Measurements from ENCODE around the gene DCAF7. TPM values are rescaled to one million over a fixed set of nuclear protein-coding genes. Genes with fewer than 3 reads are reported as not detected.

Gene DCAF7
- total RNA-seq, 4 donors from 2014 or later = 29.2 to 42.9 (median 41.9) TPM

DNA sequence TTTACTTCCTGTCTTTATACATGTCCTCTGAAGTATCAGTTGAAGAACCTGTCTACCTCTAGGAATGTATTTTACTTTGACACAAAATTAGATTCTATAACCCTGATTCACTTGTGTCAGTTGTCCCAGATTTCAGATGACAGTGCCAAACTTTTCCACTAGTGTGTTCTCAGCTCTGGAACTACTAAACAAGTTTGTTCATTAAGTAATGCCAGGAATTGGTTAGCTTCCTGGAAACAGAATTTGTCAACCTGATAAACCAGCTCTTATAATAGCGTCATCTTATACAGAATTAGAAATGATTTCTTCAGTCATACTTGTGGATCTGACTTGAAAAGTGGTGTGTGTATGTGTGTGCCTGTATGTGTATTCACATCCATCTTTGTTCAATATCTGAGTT is 79.3 kb downstream of the DCAF7 start:
- TF ChIP-seq POLR2AphosphoS5 (IDR thresholded peaks at IDR 0.05) = no peak
- Histone ChIP-seq H3K27me3 (no peaks in the 10 kb centered on the region), H3K4me3 (no peak overlapping the region), H3K4me1 (peaks cover 5 to 59% (median 22%) of the 10 kb centered on the region in 4 donors), H3K27ac (no peak overlapping the region), H3K36me3 (peaks cover 0 to 9% (median under 1%) of the 10 kb centered on the region in 4 donors), H3K9me3 (no peaks in the 10 kb centered on the region)
- no peak for DNase-seq
- intact Hi-C loops (cut with DNase I; ENCODE audit: low total_unique reads) (loop anchor here (10.0 kb wide), 1 partner anchor 65 kb away; no protein-coding TSS in a partner anchor), in situ Hi-C loops (cut with MboI; ENCODE audit: low pct_ligation_motif_present in 1 of 4, low pct_unique_long_range_greater_than_20kb in 1 of 4, low sequenced_read_pairs in 3 of 4) (no loop called here)
- 88 to 100% methylated on average over 1 of the region's 1 CpG for WGBS, 2 donors (ENCODE audit: low coverage in 1 of 2)

DNA sequence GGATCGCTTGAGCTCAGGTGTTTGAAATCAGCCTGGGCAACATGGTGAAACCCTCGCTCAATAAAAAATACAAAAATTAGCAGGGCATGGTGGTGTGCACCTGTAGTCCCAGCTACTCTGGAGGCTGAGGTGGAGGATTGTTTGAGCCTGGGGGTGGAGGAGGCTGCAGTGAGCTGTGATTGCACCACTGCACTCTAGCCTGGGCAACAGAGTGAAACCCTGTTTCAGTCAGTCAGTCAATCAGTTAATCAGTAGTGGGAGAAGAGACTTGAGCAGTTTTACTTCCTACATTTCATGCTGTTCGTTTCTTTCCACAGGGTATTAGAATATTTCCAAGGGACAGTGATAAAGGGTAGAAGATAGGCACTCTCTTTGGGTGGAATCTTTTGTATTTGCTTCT is 80.8 kb downstream of the DCAF7 start:
- no peak overlapping the region for H3K4me3 ChIP-seq
- peaks cover 0 to 9% (median 3%) of the 10 kb centered on the region in 4 donors for H3K36me3 ChIP-seq
- in situ Hi-C loops (cut with MboI; ENCODE audit: low pct_ligation_motif_present in 1 of 4, low pct_unique_long_range_greater_than_20kb in 1 of 4, low sequenced_read_pairs in 3 of 4) = no loop called here
- no peaks in the 10 kb centered on the region for H3K27me3 ChIP-seq
- no peaks in the 10 kb centered on the region for H3K9me3 ChIP-seq
- H3K4me1 ChIP-seq = peaks cover 4 to 61% (median 17%) of the 10 kb centered on the region in 4 donors
- DNase-seq = no peak
- intact Hi-C loops (cut with DNase I; ENCODE audit: low total_unique reads) = no loop called here
- 83 to 100% methylated on average over 2 to 3 of the region's 3 CpGs for WGBS, 2 donors (ENCODE audit: low coverage in 1 of 2)
- no peak overlapping the region for H3K27ac ChIP-seq
- TF ChIP-seq EP300 (IDR thresholded peaks at IDR 0.05; ENCODE audit: low read depth) (no peak), POLR2A (IDR thresholded peaks at IDR 0.05) (no peak), POLR2AphosphoS5 (IDR thresholded peaks at IDR 0.05) (no peak)
- TF ChIP-seq, protein P1, sequence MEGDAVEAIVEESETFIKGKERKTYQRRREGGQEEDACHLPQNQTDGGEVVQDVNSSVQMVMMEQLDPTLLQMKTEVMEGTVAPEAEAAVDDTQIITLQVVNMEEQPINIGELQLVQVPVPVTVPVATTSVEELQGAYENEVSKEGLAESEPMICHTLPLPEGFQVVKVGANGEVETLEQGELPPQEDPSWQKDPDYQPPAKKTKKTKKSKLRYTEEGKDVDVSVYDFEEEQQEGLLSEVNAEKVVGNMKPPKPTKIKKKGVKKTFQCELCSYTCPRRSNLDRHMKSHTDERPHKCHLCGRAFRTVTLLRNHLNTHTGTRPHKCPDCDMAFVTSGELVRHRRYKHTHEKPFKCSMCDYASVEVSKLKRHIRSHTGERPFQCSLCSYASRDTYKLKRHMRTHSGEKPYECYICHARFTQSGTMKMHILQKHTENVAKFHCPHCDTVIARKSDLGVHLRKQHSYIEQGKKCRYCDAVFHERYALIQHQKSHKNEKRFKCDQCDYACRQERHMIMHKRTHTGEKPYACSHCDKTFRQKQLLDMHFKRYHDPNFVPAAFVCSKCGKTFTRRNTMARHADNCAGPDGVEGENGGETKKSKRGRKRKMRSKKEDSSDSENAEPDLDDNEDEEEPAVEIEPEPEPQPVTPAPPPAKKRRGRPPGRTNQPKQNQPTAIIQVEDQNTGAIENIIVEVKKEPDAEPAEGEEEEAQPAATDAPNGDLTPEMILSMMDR (IDR thresholded peaks at IDR 0.05) = no peak

DNA sequence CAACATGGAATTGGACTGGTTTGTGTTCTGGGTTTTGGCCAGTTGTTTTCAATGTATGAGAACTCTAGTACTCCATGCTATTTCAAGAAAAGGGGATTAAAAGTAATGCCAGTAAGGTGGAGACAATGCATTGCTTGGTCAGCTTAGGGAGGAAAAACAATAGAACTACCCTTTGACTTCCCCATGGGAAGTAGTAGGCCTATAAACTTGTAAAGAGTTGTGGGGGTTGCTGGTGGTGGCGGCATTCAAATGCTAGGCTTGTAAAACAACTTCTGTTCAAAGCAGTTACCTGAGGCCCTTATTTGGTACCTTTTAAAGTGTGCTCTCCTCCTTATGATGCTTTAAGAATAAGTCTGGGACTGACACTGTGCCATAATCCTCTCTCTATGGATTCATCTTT is 81.3 kb downstream of the DCAF7 start:
- 67 to 84% methylated on average over 1 of the region's 1 CpG for WGBS, 2 donors (ENCODE audit: low coverage in 1 of 2)
- H3K36me3 ChIP-seq = peaks cover 0 to 9% (median 3%) of the 10 kb centered on the region in 4 donors
- in situ Hi-C loops (cut with MboI; ENCODE audit: low pct_ligation_motif_present in 1 of 4, low pct_unique_long_range_greater_than_20kb in 1 of 4, low sequenced_read_pairs in 3 of 4) (no loop called here), intact Hi-C loops (cut with DNase I; ENCODE audit: low total_unique reads) (no loop called here)
- H3K4me1 ChIP-seq = peaks cover 5 to 60% (median 16%) of the 10 kb centered on the region in 4 donors
- no peak overlapping the region for H3K4me3 ChIP-seq
- no peaks in the 10 kb centered on the region for H3K9me3 ChIP-seq
- TF ChIP-seq, protein P1 (IDR thresholded peaks at IDR 0.05) = no peak
- TF ChIP-seq EP300 (IDR thresholded peaks at IDR 0.05; ENCODE audit: low read depth) (no peak), POLR2AphosphoS5 (IDR thresholded peaks at IDR 0.05) (no peak), POLR2A (IDR thresholded peaks at IDR 0.05) (no peak)
- H3K27me3 ChIP-seq = no peaks in the 10 kb centered on the region
- no peak overlapping the region for H3K27ac ChIP-seq
- no peak for DNase-seq

DNA sequence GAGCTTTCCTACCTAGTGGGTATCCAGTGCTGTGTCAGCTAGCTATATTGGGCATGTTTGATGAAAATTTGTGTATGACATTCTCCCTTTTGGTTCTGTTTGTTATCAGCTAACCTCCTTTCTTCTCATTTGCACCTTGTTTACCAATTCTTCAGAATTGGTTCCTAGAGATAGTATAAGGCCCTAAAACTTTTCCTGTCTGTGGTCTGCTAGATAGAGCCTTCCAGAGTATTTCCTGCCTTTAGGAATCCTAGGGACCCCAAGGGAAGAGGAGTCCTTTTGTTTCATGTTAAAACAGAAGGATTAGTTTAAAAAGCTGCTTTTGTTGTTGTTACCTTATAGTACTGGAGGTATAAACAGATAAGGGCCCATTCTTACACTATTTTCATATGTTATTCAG is 83.5 kb downstream of the DCAF7 start:
- peak overlapping the region in 3 of 4 donors; percentile 18 to 23 (median 18) for H3K27ac ChIP-seq
- intact Hi-C loops (cut with DNase I; ENCODE audit: low total_unique reads) (no loop called here), in situ Hi-C loops (cut with MboI; ENCODE audit: low pct_ligation_motif_present in 1 of 4, low pct_unique_long_range_greater_than_20kb in 1 of 4, low sequenced_read_pairs in 3 of 4) (no loop called here)

More for the DNA sequence above, 83.5 kb downstream of the DCAF7 start:
- H3K36me3 ChIP-seq = peaks cover 0 to 9% (median 3%) of the 10 kb centered on the region in 4 donors
- DNase-seq = no peak
- H3K4me3 ChIP-seq = no peak overlapping the region
- H3K4me1 ChIP-seq = peaks cover 0 to 49% (median 8%) of the 10 kb centered on the region in 4 donors
- H3K27me3 ChIP-seq = no peaks in the 10 kb centered on the region
- TF ChIP-seq, protein P1 (IDR thresholded peaks at IDR 0.05) = no peak
- TF ChIP-seq EP300 (IDR thresholded peaks at IDR 0.05; ENCODE audit: low read depth) = no peak
- no peaks in the 10 kb centered on the region for H3K9me3 ChIP-seq

All from transverse colon (tissue), 4 donors.